H9 (cell line): ENCODE measurements around the gene INSR. TPM values are rescaled to one million over a fixed set of nuclear protein-coding genes. Genes with fewer than 3 reads are reported as not detected.

Experiments used
- DNase-seq: peaks from one replicate; pipeline ENCODE4 v3.0.0-alpha.2; 2017
- H2AFZ ChIP-seq: one replicate; pipeline ENCODE4 v1.6.1; 2013; ENCODE audit warnings: mild to moderate bottlenecking, low read length, control low read depth, moderate library complexity
- H2AK5ac ChIP-seq: 2 replicates; pipeline ENCODE4 v1.6.1; 2013; ENCODE audit warnings: low read length, control low read depth, mixed read lengths; ENCODE audit not compliant: insufficient read length
- H2BK120ac ChIP-seq: one replicate; pipeline ENCODE4 v1.6.1; 2013; ENCODE audit warnings: low read depth, mild to moderate bottlenecking, low read length, control low read depth, inconsistent platforms; ENCODE audit not compliant: poor library complexity, severe bottlenecking
- H2BK12ac ChIP-seq: 2 replicates; pipeline ENCODE4 v1.6.1; 2013; ENCODE audit warnings: low read length, control low read depth, mixed read lengths, low read depth; ENCODE audit not compliant: insufficient read length
- H2BK15ac ChIP-seq: 2 replicates; pipeline ENCODE4 v1.6.1; 2013; ENCODE audit warnings: low read depth, low read length, control low read depth
- H2BK20ac ChIP-seq: one replicate; pipeline ENCODE4 v1.6.1; 2013; ENCODE audit warnings: low read depth, mild to moderate bottlenecking, low read length, control low read depth, inconsistent platforms; ENCODE audit not compliant: poor library complexity, severe bottlenecking
- H2BK5ac ChIP-seq: 2 replicates; pipeline ENCODE4 v1.6.1; 2013; ENCODE audit warnings: low read length, control low read depth, mixed read lengths; ENCODE audit not compliant: insufficient read length
- H3K14ac ChIP-seq: 2 replicates; pipeline ENCODE4 v1.6.1; 2013; ENCODE audit warnings: low read length, control low read depth; ENCODE audit not compliant: insufficient read depth
- H3K18ac ChIP-seq: 2 replicates; pipeline ENCODE4 v1.6.1; 2013; ENCODE audit warnings: low read depth, mild to moderate bottlenecking, mixed read lengths, low read length, control low read depth; ENCODE audit not compliant: insufficient read length
- H3K23ac ChIP-seq: 2 replicates; pipeline ENCODE4 v1.6.1; 2013; ENCODE audit warnings: low read length, control low read depth, mixed read lengths, low read depth; ENCODE audit not compliant: insufficient read length
- H3K23me2 ChIP-seq: 2 replicates; pipeline ENCODE4 v1.6.1; 2013; ENCODE audit warnings: low read depth, mild to moderate bottlenecking, mixed read lengths, low read length, control low read depth; ENCODE audit not compliant: insufficient read length, poor library complexity, severe bottlenecking
- H3K27ac ChIP-seq: 2 replicates; pipeline ENCODE4 v1.5.1; 2013; ENCODE audit warnings: low read length, control low read depth, mixed read lengths, low read depth; ENCODE audit not compliant: insufficient read length
- H3K27me3 ChIP-seq: 2 replicates; pipeline ENCODE4 v1.6.1; 2013; ENCODE audit warnings: low read length, control low read depth, inconsistent platforms; ENCODE audit not compliant: insufficient read depth
- H3K4ac ChIP-seq: 2 replicates; pipeline ENCODE4 v1.6.1; 2013; ENCODE audit warnings: low read depth, mild to moderate bottlenecking, control low read depth, inconsistent platforms, low read length, moderate library complexity
- H3K4me1 ChIP-seq: 2 replicates; pipeline ENCODE4 v1.6.1; 2013; ENCODE audit warnings: low read length, control low read depth, inconsistent platforms; ENCODE audit not compliant: insufficient read depth
- H3K4me2 ChIP-seq: 2 replicates; pipeline ENCODE4 v1.6.1; 2013; ENCODE audit warnings: low read length, control low read depth, mixed read lengths; ENCODE audit not compliant: insufficient read length, insufficient read depth
- H3K56ac ChIP-seq: 2 replicates; pipeline ENCODE4 v1.6.1; 2013; ENCODE audit warnings: low read depth, mild to moderate bottlenecking, mixed read lengths, low read length, control low read depth; ENCODE audit not compliant: insufficient read length
- H3K79me1 ChIP-seq: 2 replicates; pipeline ENCODE4 v1.6.1; 2013; ENCODE audit warnings: low read depth, mild to moderate bottlenecking, moderate library complexity, low read length, control low read depth, inconsistent platforms; ENCODE audit not compliant: insufficient read depth, poor library complexity, severe bottlenecking
- H3K79me2 ChIP-seq: 2 replicates; pipeline ENCODE4 v1.6.1; 2013; ENCODE audit warnings: low read length, control low read depth, inconsistent platforms; ENCODE audit not compliant: insufficient read depth
- H3K9ac ChIP-seq: 2 replicates; pipeline ENCODE4 v1.6.1; 2013; ENCODE audit warnings: low read length, control low read depth, mixed read lengths; ENCODE audit not compliant: insufficient read length; ENCODE audit errors: extremely low read depth
- H3K9me3 ChIP-seq: one replicate; pipeline ENCODE4 v1.6.1; 2013; ENCODE audit warnings: low read depth, low read length, inconsistent platforms; ENCODE audit not compliant: control insufficient read depth
- H3T11ph ChIP-seq: one replicate; pipeline ENCODE4 v1.6.1; 2013; ENCODE audit warnings: mild to moderate bottlenecking, low read length, control low read depth, inconsistent platforms
- H4K20me1 ChIP-seq: one replicate; pipeline ENCODE4 v1.6.1; 2013; ENCODE audit not compliant: control insufficient read depth, insufficient read length, insufficient read depth
- H4K5ac ChIP-seq: 2 replicates; pipeline ENCODE4 v1.6.1; 2013; ENCODE audit warnings: low read depth, mild to moderate bottlenecking, mixed read lengths, low read length, control low read depth; ENCODE audit not compliant: insufficient read length
- H4K8ac ChIP-seq: replicated peaks from 2 replicates; pipeline ENCODE4 v1.6.1; 2013; ENCODE audit warnings: low read length, control low read depth, mixed read lengths, low read depth; ENCODE audit not compliant: insufficient read length
- H4K91ac ChIP-seq: 2 replicates; pipeline ENCODE4 v1.6.1; 2013; ENCODE audit warnings: low read depth, mild to moderate bottlenecking, moderate library complexity, mixed read lengths, low read length, control low read depth; ENCODE audit not compliant: insufficient read length
- H3K27ac Mint-ChIP-seq, 3 experiments: 2 replicates in 2 of 3; 3 replicates in 1 of 3; pipeline ENCODE4 v1.8.0; 2020 to 2021; ENCODE audit warnings: mixed read lengths in 3 of 3, mild to moderate bottlenecking in 1 of 3, moderate library complexity in 1 of 3
- H3K27me3 Mint-ChIP-seq: 2 replicates; pipeline ENCODE4 v1.8.0; 2021; ENCODE audit warnings: low read depth, mild to moderate bottlenecking, moderate library complexity, mixed read lengths
- H3K36me3 Mint-ChIP-seq, 3 experiments: 2 replicates in 2 of 3; 3 replicates in 1 of 3; pipeline ENCODE4 v1.8.0; 2020 to 2021; ENCODE audit warnings: low read depth in 3 of 3, mixed read lengths in 3 of 3; ENCODE audit not compliant: insufficient read depth in 1 of 3
- H3K4me1 Mint-ChIP-seq, 2 experiments: 2 replicates each; pipeline ENCODE4 v1.8.0; 2020; ENCODE audit warnings: mixed read lengths in 2 of 2
- H3K4me3 Mint-ChIP-seq, 2 experiments: 2 replicates in 1 of 2; 3 replicates in 1 of 2; pipeline ENCODE4 v1.8.0; 2020 to 2021; ENCODE audit warnings: mild to moderate bottlenecking in 2 of 2, mixed read lengths in 2 of 2, moderate library complexity in 1 of 2
- H3K9me3 Mint-ChIP-seq, 2 experiments: 2 replicates in 1 of 2; 3 replicates in 1 of 2; pipeline ENCODE4 v1.8.0; 2020; ENCODE audit warnings: mild to moderate bottlenecking in 2 of 2, mixed read lengths in 2 of 2, moderate library complexity in 1 of 2
- WGBS: extraction: QIAGEN DNeasy Blood & Tissue Kit; methylation state at CpG from one replicate; pipeline ENCODE4 v1.1.7; 2013; ENCODE audit warnings: missing lambda C conversion rate, low lambda C conversion rate, mixed read lengths; ENCODE audit not compliant: insufficient read length; ENCODE audit errors: extremely low coverage; 5-methylcytosine and 5-hydroxymethylcytosine counted together
- total RNA-seq: library from RNA; stranded (reverse); gene quantifications from 2 replicates; pipeline ENCODE4 v1.2.1, GENCODE V29; 2021
- TF ChIP-seq, protein P1 (sequence below): fragments of 200-600 bp; sonication (generic); conservative IDR thresholded peaks from 3 replicates; pipeline ENCODE4 v1.8.0; 2021; ENCODE audit warnings: antibody characterized with exemption, mild to moderate bottlenecking

Gene INSR
- total RNA-seq, 1 experiment from 2014 or later, result 39.8 TPM

DNA sequence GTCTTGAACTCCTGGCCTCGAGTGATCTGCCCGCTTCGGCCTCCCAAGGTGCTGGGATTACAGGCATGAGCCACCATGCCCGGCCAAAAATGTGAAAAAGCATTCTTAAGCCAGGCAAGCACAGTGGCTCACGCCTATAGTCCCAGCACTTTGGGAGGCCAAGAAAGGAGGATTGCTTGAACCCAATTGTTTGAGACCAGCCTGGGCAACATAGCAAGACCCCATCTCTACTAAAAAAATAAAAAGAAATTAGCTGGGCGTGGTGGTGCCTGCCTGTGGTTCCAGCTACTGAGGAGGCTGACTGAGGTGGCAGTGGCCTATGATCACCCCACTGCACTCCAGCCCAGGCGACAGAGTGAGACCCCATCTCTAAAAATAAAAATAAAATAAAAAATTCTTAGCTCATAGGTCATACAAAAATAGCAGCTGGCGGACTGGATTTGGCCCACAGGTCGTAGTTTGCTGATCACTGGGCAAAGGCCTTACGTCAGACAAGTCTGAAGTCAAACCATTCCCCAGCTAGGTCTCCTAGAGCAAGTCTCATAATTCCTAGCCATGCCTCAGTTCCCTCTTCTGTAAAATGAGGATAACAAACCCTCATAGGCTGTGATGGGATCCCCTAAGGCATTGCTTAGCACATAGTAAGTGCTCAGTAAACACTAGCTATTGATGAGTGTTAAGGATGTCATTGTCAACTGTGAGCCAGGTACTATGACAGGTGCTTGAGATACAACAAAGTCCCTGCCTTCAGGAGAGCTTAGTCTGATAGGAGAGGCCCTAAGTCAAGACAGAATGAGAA is 36.0 kb downstream of the INSR start:
- H2AFZ ChIP-seq, result no peak overlapping the region
- H3K23ac ChIP-seq, result no peak overlapping the region
- H2BK20ac ChIP-seq, result no peak overlapping the region
- H3K9me3 ChIP-seq, result no peaks in the 10 kb centered on the region
- no peaks in the 10 kb centered on the region for H4K20me1 ChIP-seq
- no peak overlapping the region for H2BK120ac ChIP-seq
- peaks cover 2% of the 10 kb centered on the region; the same call in 1 of the 2 replicates for H3K4me1 ChIP-seq
- no peak overlapping the region for H3K4me2 ChIP-seq
- no peak overlapping the region for H3K18ac ChIP-seq
- Mint-ChIP-seq H3K36me3 (peaks cover 0 to 6% (median 0%) of the 10 kb centered on the region in 3 experiments; a peak in 1 of 7 replicates), H3K4me1 (peaks cover 9 to 20% of the 10 kb centered on the region in 2 experiments), H3K27me3 (no peaks in the 10 kb centered on the region), H3K27ac (no peak overlapping the region), H3K9me3 (no peaks in the 10 kb centered on the region), H3K4me3 (no peak overlapping the region)
- TF ChIP-seq, protein P1, sequence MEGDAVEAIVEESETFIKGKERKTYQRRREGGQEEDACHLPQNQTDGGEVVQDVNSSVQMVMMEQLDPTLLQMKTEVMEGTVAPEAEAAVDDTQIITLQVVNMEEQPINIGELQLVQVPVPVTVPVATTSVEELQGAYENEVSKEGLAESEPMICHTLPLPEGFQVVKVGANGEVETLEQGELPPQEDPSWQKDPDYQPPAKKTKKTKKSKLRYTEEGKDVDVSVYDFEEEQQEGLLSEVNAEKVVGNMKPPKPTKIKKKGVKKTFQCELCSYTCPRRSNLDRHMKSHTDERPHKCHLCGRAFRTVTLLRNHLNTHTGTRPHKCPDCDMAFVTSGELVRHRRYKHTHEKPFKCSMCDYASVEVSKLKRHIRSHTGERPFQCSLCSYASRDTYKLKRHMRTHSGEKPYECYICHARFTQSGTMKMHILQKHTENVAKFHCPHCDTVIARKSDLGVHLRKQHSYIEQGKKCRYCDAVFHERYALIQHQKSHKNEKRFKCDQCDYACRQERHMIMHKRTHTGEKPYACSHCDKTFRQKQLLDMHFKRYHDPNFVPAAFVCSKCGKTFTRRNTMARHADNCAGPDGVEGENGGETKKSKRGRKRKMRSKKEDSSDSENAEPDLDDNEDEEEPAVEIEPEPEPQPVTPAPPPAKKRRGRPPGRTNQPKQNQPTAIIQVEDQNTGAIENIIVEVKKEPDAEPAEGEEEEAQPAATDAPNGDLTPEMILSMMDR, result no peak
- H4K5ac ChIP-seq, result no peak overlapping the region
- no peaks in the 10 kb centered on the region for H3K23me2 ChIP-seq
- no peak overlapping the region for H3K27ac ChIP-seq
- no CpG with 5 or more reads among the region's 10 CpGs for WGBS
- peaks cover 4% of the 10 kb centered on the region for H3K79me1 ChIP-seq
- no peak overlapping the region for H2BK5ac ChIP-seq
- no peak overlapping the region for H3K56ac ChIP-seq
- no peak overlapping the region for H3K4ac ChIP-seq
- no peak overlapping the region for H2BK15ac ChIP-seq
- H4K8ac ChIP-seq, result no peak overlapping the region
- DNase-seq, result no peak
- no peak overlapping the region for H3K9ac ChIP-seq
- no peaks in the 10 kb centered on the region; the same call in 1 of the 2 replicates for H3K79me2 ChIP-seq
- no peak overlapping the region for H4K91ac ChIP-seq
- H2AK5ac ChIP-seq, result no peak overlapping the region
- no peaks in the 10 kb centered on the region for H3K27me3 ChIP-seq
- no peak overlapping the region for H3K14ac ChIP-seq
- no peak overlapping the region for H2BK12ac ChIP-seq
- H3T11ph ChIP-seq, result no peak overlapping the region
